B cell (primary cell): ENCODE results near the gene RPA3.

ENCODE experiments used
- EZH2 ChIP-seq: IDR thresholded peaks from 2 replicates; pipeline ENCODE4 v1.6.1; 2012; ENCODE audit warnings: borderline replicate concordance, low read depth, mild to moderate bottlenecking, moderate library complexity, low read length; ENCODE audit not compliant: insufficient read depth, poor library complexity, severe bottlenecking
- TF ChIP-seq, protein P1 (sequence below): fragments of 200-600 bp; IDR thresholded peaks from one replicate; pipeline ENCODE4 v1.8.0; 2022; ENCODE audit warnings: antibody characterized with exemption, mild to moderate bottlenecking

DNA sequence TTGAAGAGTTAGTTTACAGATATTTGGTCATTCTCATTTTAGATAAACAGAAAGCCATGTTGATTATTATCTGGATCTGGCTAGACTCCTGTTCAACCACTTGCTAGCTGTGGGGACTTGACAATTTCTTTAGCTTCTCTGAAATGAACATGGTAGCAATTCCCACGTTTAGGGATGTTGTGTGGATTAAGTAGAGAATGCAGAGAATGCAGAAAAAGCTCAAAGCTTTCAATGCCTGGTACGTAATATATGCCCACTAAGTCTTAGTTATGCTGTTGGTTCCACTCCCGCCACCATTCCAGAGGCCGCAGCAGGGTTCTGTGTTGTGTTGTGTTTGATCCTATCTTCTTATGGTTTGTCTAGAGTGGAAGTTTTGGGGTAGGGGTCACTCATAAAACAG, 39.2 kb upstream of the RPA3 start:
- TF ChIP-seq, protein P1, sequence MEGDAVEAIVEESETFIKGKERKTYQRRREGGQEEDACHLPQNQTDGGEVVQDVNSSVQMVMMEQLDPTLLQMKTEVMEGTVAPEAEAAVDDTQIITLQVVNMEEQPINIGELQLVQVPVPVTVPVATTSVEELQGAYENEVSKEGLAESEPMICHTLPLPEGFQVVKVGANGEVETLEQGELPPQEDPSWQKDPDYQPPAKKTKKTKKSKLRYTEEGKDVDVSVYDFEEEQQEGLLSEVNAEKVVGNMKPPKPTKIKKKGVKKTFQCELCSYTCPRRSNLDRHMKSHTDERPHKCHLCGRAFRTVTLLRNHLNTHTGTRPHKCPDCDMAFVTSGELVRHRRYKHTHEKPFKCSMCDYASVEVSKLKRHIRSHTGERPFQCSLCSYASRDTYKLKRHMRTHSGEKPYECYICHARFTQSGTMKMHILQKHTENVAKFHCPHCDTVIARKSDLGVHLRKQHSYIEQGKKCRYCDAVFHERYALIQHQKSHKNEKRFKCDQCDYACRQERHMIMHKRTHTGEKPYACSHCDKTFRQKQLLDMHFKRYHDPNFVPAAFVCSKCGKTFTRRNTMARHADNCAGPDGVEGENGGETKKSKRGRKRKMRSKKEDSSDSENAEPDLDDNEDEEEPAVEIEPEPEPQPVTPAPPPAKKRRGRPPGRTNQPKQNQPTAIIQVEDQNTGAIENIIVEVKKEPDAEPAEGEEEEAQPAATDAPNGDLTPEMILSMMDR, result no peak
- no peak for TF ChIP-seq EZH2
